Measurements from ENCODE around the gene CTNNBIP1.

GRCh38 chr1:9887070-9887469, 23.0 kb downstream of the CTNNBIP1 start:
- no peak for TF ChIP-seq CTCF (IDR thresholded peaks at IDR 0.05; ENCODE audit: low read length)
- TF ChIP-seq EZH2 (IDR thresholded peaks at IDR 0.05; ENCODE audit: borderline replicate concordance, low read length) = no peak
